Stimulated activated CD8-positive, alpha-beta memory T cell treated with anti-CD3 and anti-CD28 coated beads, Interleukin-15, amount 100 ng/mL, for 4 hours (primary cell): ENCODE data around the gene C5AR1.
A peak's percentile ranks its signal among the peaks of the same experiment; 100 is the strongest.
"Not testable (repeated sequence)": the region's sequence is repeated elsewhere in the genome, so short reads cannot be mapped to it uniquely, and the experiment has no call there.

Source experiments
- DNase-seq, 2 donors: peaks; one replicate each; pipeline ENCODE4 v3.0.0-alpha.2; 2020; ENCODE audit warnings: low read depth in 2 of 2

The C5AR1 gene

GRCh38 chr19:47331931-47332547 lies 22.4 kb downstream of the C5AR1 start, which contains the start of gene C5AR2:
C5AR2 (plus strand) TSS chr19:47332175; CDS start chr19:47340800, 8,625 bp downstream.
- DNase-seq, result no peak

- DNase-seq, result not testable (repeated sequence)
Observed at GRCh38 chr19:47336765-47337718, 27.4 kb downstream of the C5AR1 start.

- no peak for DNase-seq
Observed at GRCh38 chr19:47339196-47339880, 29.7 kb downstream of the C5AR1 start.

- no peak for DNase-seq
Observed at GRCh38 chr19:47340477-47341208, 31.0 kb downstream of the C5AR1 start.

DNA sequence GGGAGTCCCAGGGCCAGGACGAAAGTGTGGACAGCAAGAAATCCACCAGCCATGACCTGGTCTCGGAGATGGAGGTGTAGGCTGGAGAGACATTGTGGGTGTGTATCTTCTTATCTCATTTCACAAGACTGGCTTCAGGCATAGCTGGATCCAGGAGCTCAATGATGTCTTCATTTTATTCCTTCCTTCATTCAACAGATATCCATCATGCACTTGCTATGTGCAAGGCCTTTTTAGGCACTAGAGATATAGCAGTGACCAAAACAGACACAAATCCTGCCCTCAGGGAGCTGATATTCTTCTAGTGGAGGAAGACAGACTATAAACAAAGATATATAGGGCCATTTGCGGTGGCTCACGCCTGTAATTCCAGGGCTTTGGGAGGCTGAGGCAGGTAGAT lies 32.1 kb downstream of the C5AR1 start:
- DNase-seq, result no peak

- DNase-seq, result no peak
Observed at GRCh38 chr19:47343194-47343802, 33.6 kb downstream of the C5AR1 start.

- DNase-seq, result no peak
Observed at GRCh38 chr19:47344425-47344824, 34.8 kb downstream of the C5AR1 start.

DNA sequence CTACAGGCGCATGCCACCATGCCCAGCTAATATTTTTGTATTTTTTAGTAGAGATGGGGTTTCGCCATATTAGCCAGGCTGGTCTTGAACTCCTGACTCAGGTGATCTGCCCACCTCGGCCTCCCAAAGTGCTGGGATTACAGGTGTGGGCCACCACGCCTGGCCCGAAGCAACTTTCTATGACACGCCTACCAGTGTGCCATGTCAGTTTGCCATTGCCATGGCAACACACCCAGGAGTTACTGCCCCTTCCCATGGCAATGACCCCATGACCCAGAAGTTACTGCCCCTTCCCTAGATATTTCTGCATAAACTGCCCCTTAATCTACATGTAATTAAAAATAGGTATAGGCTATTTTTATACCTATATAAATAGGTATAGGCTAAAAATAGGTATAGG lies 36.4 kb downstream of the C5AR1 start:
- not testable (repeated sequence) for DNase-seq

GRCh38 chr19:47348819-47349795 lies 39.4 kb downstream of the C5AR1 start, which contains the start of gene DHX34:
DHX34 (plus strand) TSS chr19:47349315; CDS start chr19:47353031, 3,716 bp downstream.
- peak; percentile 97 to 99 for DNase-seq

DNA sequence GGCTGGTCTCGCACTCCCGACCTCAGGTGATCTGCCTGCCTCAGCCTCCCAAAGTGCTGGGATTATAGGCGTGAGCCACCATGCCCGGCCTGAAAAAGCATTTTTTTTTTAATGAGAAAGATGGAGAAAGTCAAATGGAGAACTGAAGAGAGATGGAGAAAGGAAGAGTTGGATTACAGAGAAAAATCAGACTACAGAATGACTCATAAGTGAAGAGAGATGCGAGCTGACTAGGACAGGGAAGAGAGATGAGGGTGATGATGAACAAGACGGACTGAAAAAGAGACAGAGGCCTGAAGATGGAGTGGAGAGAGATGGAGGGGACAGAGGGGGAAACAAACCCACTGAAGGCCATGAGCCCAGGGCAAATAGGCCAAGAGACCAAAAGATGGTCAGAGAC lies 41.0 kb downstream of the C5AR1 start:
- no peak for DNase-seq

GRCh38 chr19:47351548-47351947 lies 41.9 kb downstream of the C5AR1 start:
- DNase-seq, result no peak

DNA sequence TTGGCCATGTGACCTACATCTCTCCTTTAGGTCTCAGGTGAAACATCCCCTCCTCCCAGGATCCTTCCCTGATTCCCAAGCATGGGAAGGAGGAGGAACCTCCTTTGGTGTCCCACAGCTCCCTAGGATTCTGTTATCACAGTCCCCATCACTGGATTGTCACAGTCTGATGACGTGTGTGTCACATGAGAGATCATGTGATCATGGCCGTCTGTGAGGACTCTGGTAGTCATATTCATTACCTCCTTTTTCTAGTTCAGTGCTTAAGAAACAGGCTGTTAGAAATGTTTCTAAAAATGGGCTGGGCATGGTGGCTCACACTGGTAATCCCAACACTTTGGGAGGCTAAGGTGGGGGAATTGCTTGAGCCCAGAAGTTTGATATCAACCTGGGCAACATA lies 42.4 kb downstream of the C5AR1 start:
- DNase-seq, result no peak

- DNase-seq, result no peak
Observed at GRCh38 chr19:47353307-47353712, 43.6 kb downstream of the C5AR1 start.

DNA sequence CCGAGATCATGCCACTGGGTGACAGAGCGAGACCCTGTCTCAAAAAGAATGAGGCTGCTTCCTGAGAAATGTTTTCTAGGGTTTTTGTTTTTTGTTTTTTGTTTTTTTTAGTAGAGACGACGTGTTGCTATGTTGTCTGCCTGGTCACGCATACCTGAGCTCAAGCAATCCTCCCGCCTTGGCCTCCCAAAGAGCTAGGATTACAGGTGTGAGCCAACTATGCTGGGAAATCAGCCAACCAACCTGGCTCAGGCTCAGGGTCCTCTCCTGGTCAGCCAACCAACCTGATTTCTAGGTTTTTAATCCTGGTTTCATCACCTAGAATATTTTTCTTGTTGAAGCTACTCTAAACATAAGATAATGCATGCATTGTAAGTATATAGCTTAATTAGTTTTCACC lies 47.2 kb downstream of the C5AR1 start:
- DNase-seq, result no peak

DNA sequence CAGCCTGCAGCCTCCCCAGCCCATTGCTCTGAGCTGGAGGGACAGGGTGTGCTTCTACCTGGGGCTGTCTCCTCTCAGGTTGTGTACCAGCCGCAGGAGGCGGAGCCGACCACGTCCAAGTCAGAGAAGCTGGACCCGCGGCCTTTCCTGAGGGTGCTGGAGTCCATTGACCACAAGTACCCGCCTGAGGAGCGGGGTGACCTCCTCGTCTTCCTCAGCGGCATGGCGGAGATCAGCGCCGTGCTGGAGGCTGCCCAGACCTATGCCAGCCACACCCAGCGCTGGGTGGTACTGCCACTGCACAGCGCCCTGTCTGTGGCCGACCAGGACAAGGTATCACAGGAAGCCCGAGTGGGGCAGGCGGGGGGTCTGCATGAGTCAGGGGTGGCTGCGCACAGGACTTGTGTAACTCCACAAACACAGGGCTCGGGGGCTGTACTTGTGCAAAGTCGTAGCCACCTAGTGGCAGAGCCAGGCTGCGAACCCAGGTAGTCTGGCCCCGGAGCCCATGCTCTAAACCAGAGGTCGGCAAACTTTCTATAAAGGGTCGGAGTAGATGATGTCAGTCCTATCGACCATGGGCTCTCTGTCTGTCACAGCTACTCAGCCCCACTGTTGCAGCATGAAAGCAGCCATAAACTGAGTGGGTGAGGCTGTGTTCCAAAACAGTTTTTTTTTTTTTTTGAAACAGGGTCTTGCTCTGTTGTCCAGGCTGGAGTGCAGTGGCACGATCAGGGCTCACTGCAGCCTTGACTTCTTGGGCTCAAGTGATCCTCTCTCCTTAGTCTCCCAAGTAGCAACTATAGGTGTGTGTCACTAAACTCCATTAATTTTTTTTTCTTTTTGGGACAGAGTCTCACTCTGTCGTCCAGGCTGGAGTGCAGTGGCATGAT lies 48.4 kb downstream of the C5AR1 start:
- DNase-seq, result no peak

DNA sequence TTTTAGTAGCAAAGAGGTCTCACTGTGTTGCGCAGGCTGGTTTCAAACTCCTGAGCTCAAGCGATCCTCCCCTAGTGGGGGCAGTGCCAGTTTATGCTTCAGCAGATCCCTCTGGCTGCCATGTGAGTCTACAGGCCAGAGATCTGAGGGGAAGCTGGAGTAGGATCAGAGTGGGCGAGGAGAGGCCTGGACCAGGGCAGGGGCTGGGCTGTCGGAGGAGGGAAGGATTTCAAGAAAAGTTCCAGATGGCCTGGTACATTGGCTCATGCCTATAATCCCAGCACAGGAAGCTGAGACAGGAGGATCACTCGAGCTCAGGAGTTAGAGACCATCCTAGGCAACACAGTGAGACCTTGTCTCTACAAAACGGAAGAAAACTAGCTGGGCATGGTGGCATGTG lies 49.3 kb downstream of the C5AR1 start:
- no peak for DNase-seq

- DNase-seq, result no peak
Observed at GRCh38 chr19:47362321-47362720, 52.7 kb downstream of the C5AR1 start.

GRCh38 chr19:47363758-47364531 lies 54.3 kb downstream of the C5AR1 start:
- DNase-seq, result no peak
